HEK293 (cell line): Measurements from ENCODE around the gene PID1.

Experiments used
- KLF17 ChIP-seq: fragments of 450-650 bp; formaldehyde crosslinking; IDR thresholded peaks from 2 replicates; pipeline ENCODE4 v1.5.1; 2016; ENCODE audit warnings: missing biosample characterization, missing genetic modification characterization
- ZXDB ChIP-seq: fragments of 450-650 bp; formaldehyde crosslinking; IDR thresholded peaks from 2 replicates; pipeline ENCODE4 v1.5.1; 2016; ENCODE audit warnings: missing biosample characterization, missing genetic modification characterization
- TF ChIP-seq, protein P1 (sequence below): fragments of 450-650 bp; formaldehyde crosslinking; IDR thresholded peaks from 2 replicates; pipeline ENCODE4 v1.5.1; 2016; ENCODE audit warnings: missing biosample characterization, missing genetic modification characterization

GRCh38 chr2:229270551-229271410 lies at the start of gene PID1:
- TF ChIP-seq ZXDB (tag by site-specific recombination) (no peak), KLF17 (no peak)
- TF ChIP-seq, protein P1, sequence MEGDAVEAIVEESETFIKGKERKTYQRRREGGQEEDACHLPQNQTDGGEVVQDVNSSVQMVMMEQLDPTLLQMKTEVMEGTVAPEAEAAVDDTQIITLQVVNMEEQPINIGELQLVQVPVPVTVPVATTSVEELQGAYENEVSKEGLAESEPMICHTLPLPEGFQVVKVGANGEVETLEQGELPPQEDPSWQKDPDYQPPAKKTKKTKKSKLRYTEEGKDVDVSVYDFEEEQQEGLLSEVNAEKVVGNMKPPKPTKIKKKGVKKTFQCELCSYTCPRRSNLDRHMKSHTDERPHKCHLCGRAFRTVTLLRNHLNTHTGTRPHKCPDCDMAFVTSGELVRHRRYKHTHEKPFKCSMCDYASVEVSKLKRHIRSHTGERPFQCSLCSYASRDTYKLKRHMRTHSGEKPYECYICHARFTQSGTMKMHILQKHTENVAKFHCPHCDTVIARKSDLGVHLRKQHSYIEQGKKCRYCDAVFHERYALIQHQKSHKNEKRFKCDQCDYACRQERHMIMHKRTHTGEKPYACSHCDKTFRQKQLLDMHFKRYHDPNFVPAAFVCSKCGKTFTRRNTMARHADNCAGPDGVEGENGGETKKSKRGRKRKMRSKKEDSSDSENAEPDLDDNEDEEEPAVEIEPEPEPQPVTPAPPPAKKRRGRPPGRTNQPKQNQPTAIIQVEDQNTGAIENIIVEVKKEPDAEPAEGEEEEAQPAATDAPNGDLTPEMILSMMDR: no peak
